ENCODE results near the gene ADCY2.

DNA sequence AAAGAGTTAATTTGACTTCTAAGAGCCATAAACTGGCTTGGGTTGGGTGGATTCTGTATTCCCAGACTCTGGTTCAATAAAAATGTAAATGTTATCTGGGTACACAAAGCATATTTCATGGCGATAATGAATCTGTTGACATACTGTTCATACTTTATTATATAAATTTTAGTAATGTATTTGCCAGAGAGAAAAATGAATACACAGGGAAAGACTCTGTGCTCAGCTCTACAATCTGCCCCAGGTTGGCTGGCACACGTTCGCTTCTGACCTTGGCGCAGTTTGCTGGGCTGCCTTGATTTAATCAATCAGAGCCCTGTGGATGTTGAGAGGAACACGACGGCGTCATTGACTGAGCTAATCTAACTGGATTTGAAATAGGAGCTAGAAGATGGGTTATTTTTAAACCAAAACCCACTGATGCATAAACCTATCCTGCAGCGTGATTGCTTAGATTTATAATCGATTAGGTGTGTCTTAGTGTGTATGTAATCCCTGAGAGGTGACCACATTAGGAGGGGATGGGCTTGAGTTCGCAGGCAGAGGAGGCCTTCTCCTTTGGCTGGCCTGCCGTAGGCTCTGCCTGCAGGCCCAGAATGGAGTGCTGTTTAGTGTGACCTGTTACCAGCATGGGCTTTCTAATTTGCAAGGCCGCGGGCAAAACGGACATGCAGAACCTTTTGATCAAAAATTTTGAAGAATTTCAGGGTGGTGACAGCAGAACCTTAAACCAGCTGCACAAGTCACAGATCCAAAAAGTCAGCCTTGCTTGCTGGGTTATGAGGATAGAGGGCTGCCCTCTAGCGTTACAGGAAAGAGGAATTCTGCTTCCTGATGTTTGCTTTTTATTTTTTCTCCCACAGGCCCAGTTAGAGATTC lies 3.9 kb upstream of the ADCY2 start:
- no peak for TF ChIP-seq EZH2phosphoT487 (IDR thresholded peaks at IDR 0.05; ENCODE audit: borderline replicate concordance, low read depth, low read length)
- TF ChIP-seq, protein P1, sequence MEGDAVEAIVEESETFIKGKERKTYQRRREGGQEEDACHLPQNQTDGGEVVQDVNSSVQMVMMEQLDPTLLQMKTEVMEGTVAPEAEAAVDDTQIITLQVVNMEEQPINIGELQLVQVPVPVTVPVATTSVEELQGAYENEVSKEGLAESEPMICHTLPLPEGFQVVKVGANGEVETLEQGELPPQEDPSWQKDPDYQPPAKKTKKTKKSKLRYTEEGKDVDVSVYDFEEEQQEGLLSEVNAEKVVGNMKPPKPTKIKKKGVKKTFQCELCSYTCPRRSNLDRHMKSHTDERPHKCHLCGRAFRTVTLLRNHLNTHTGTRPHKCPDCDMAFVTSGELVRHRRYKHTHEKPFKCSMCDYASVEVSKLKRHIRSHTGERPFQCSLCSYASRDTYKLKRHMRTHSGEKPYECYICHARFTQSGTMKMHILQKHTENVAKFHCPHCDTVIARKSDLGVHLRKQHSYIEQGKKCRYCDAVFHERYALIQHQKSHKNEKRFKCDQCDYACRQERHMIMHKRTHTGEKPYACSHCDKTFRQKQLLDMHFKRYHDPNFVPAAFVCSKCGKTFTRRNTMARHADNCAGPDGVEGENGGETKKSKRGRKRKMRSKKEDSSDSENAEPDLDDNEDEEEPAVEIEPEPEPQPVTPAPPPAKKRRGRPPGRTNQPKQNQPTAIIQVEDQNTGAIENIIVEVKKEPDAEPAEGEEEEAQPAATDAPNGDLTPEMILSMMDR (conservative IDR thresholded peaks at IDR 0.05; ENCODE audit: low read length), result peak; percentile 62

Data from OCI-LY7 (cell line).